ENCODE results near the gene NELL1.

DNA sequence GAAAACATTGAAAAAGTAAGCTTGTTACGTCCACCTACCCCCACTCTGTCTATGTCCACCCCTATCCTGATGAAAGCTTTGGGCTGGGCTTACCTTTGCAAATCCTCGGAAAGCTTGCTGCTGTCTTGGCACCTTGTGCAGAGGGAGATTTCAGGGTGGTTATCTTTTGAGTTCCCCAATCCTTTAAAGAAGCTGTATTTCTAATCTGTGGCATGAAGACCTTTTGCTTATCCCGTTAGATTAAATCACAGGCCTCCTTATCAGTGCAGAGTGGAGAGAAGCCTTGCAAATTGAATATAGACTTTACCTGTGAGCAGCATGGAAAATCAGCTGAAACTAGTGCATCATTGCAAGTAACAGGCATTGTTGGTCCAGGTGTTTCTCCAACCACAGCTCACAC lies 942.9 kb downstream of the NELL1 start:
- TF ChIP-seq, protein P1, sequence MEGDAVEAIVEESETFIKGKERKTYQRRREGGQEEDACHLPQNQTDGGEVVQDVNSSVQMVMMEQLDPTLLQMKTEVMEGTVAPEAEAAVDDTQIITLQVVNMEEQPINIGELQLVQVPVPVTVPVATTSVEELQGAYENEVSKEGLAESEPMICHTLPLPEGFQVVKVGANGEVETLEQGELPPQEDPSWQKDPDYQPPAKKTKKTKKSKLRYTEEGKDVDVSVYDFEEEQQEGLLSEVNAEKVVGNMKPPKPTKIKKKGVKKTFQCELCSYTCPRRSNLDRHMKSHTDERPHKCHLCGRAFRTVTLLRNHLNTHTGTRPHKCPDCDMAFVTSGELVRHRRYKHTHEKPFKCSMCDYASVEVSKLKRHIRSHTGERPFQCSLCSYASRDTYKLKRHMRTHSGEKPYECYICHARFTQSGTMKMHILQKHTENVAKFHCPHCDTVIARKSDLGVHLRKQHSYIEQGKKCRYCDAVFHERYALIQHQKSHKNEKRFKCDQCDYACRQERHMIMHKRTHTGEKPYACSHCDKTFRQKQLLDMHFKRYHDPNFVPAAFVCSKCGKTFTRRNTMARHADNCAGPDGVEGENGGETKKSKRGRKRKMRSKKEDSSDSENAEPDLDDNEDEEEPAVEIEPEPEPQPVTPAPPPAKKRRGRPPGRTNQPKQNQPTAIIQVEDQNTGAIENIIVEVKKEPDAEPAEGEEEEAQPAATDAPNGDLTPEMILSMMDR (IDR thresholded peaks at IDR 0.05) = no peak
- TF ChIP-seq EP300 (IDR thresholded peaks at IDR 0.05) = no peak

All from upper lobe of left lung (tissue), 4 donors.